Pancreas (tissue), 10 donors: ENCODE data around the gene SLC25A27. TPM values are rescaled to one million over a fixed set of nuclear protein-coding genes. Genes with fewer than 3 reads are reported as not detected.

Experiments used
- ATAC-seq, 4 donors: fragments of 200-7000 bp; cut with Tn5 transposase; one replicate each; pipeline versions ENCODE4 v1.8.0 to v1.9.1; 2020; ENCODE audit warnings: mild to moderate bottlenecking in 4 of 4, moderate library complexity in 4 of 4
- DNase-seq, 6 donors: peaks; one replicate each; pipeline ENCODE4 v3.0.0-alpha.2; 2020
- FAIRE-seq: peaks from 2 replicates; lab custom pipeline; 2012; peaks lifted over from hg19 to GRCh38; lab: Jason Lieb, UNC
- H3K27ac ChIP-seq, 4 donors: fragments of 200-600 bp; sonication (generic); 1 replicate in 3 of 4; 2 replicates in 1 of 4; pipeline versions ENCODE4 v1.5.0 to v1.8.0; 2020
- H3K27me3 ChIP-seq, 4 donors: fragments of 200-600 bp; one replicate each; pipeline ENCODE4 v1.8.0; 2021
- H3K36me3 ChIP-seq, 3 donors: fragments of 200-600 bp; sonication (generic) in 1 of 3; one replicate each; pipeline versions ENCODE4 v1.5.0 to v1.8.0; 2020 to 2021
- H3K4me1 ChIP-seq, 3 donors: fragments of 200-600 bp; one replicate each; pipeline ENCODE4 v1.8.0; 2021
- H3K4me3 ChIP-seq, 4 donors: fragments of 200-600 bp; sonication (generic) in 2 of 4; one replicate each; pipeline versions ENCODE4 v1.5.0 to v1.8.0; 2020 to 2021
- H3K9me3 ChIP-seq, 4 donors: fragments of 200-600 bp; one replicate each; pipeline ENCODE4 v1.8.0; 2021
- WGBS, 2 donors: extraction: QIAGEN DNeasy Blood & Tissue Kit; methylation state at CpG; one replicate each; pipeline ENCODE4 v1.1.7; 2013; 5-methylcytosine and 5-hydroxymethylcytosine counted together
- intact Hi-C, 3 donors: fragments of 100-400 bp; cut with DNase I; formaldehyde crosslinking; loops; one replicate each; pipeline versions ENCODE4 v1.11.1 to v1.14.2; 2022
- polyA plus RNA-seq, 2 donors: library from polyadenylated mRNA; stranded (reverse); fragments of 200-250 nt; gene quantifications; one replicate each; pipeline ENCODE4 v1.2.3, GENCODE V29; 2013
- total RNA-seq, 6 donors: library from RNA; stranded (reverse); fragmentation: NEBNext Ultra II Directional in 4 of 6; extraction: Animal tissue kit (Norgen Biotek cat#: 25700) in 4 of 6; gene quantifications; one replicate each; pipeline versions ENCODE4 v1.2.1 to v1.2.4, GENCODE V29; 2021 to 2023
- TF ChIP-seq, protein P1 (sequence below), 4 donors: fragments of 200-600 bp; sonication (generic) in 3 of 4; IDR thresholded peaks; one replicate each; pipeline versions ENCODE4 v1.5.0 to v1.8.0; 2021; ENCODE audit warnings: antibody characterized with exemption in 4 of 4
- donor health status: healthy with polysubstance abuse.
- donor health status: DM: no; HTN: no; CAD: no; lungs with moderate emphysema.
- donor health status: DM: no; HTN: no; CAD: no.
- donor health status: control.
- donor health status: control.
- donor health status: Bipolar disorder and iron deficiency.
- donor health status: DM: yes; HTN: yes; CAD: no.
- donor health status: DM: no; HTN: no; CAD: no.
- donor health status: DM: no; HTN: no; CAD: no.
- donor health status: DM: yes; HTN: yes; CAD: no.

Gene SLC25A27
- total and polyA plus RNA-seq, 8 donors: 3.3 to 63.2 (median 10.9) TPM

DNA sequence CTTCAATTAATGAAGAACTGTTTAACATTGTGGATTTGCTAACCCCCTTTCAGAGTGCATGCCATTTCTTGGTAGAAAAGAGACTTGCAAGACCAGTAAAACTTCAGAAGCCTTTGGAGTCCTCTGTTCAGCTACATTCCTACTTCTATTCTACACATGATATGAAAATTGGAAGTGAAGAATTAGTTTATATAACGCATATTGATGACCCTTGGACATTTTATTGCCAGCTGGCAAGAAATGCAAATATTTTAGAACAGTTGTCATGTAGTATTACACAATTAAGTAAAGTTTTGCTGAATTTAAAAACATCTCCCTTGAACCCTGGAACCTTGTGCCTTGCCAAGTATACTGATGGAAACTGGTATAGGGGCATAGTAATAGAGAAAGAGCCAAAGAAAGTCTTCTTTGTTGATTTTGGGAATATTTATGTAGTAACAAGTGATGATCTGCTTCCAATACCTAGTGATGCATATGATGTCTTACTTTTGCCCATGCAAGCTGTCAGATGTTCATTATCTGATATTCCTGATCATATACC, 38.2 kb downstream of the SLC25A27 start:
- TF ChIP-seq, protein P1, sequence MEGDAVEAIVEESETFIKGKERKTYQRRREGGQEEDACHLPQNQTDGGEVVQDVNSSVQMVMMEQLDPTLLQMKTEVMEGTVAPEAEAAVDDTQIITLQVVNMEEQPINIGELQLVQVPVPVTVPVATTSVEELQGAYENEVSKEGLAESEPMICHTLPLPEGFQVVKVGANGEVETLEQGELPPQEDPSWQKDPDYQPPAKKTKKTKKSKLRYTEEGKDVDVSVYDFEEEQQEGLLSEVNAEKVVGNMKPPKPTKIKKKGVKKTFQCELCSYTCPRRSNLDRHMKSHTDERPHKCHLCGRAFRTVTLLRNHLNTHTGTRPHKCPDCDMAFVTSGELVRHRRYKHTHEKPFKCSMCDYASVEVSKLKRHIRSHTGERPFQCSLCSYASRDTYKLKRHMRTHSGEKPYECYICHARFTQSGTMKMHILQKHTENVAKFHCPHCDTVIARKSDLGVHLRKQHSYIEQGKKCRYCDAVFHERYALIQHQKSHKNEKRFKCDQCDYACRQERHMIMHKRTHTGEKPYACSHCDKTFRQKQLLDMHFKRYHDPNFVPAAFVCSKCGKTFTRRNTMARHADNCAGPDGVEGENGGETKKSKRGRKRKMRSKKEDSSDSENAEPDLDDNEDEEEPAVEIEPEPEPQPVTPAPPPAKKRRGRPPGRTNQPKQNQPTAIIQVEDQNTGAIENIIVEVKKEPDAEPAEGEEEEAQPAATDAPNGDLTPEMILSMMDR (IDR thresholded peaks at IDR 0.05): no peak
- ATAC-seq (no peak), FAIRE-seq (no peak), DNase-seq (no peak)
- Histone ChIP-seq H3K4me1 (no peaks in the 10 kb centered on the region), H3K9me3 (no peaks in the 10 kb centered on the region), H3K36me3 (no peaks in the 10 kb centered on the region), H3K27ac (no peak overlapping the region), H3K27me3 (no peaks in the 10 kb centered on the region), H3K4me3 (no peak overlapping the region)
- WGBS, 2 donors: 55 to 63% methylated on average over 1 of the region's 1 CpG
- intact Hi-C loops: no loop called here

DNA sequence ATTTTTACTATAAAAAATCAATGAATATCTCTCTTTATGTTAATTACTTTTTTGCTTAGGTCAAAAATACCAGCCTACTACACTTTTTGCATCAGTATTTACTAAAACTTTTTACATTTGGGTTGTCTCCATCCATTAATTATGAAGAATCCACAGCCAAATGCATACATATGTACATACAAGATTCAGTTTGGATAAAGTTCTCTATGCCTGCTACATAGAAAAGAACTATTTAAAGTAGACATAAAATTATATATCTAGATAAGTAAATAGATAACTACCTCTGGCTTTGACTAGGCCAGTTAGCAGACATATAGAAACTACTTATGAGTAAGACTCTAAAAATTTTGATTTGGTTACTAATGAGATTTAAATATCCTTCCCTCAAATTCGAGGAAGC, 47.2 kb downstream of the SLC25A27 start:
- TF ChIP-seq, protein P1 (IDR thresholded peaks at IDR 0.05): no peak
- FAIRE-seq (no peak), ATAC-seq (no peak), DNase-seq (no peak)
- no peaks in the 10 kb centered on the region for H3K27me3 ChIP-seq
- no peaks in the 10 kb centered on the region for H3K4me1 ChIP-seq
- 69 to 76% methylated on average over 1 of the region's 1 CpG for WGBS, 2 donors
- H3K9me3 ChIP-seq: no peaks in the 10 kb centered on the region
- H3K27ac ChIP-seq: no peak overlapping the region
- intact Hi-C loops: no loop called here
- H3K4me3 ChIP-seq: no peak overlapping the region
- no peaks in the 10 kb centered on the region for H3K36me3 ChIP-seq

GRCh38 chr6:46704562-46704961, 51.8 kb downstream of the SLC25A27 start:
- FAIRE-seq: no peak
- no peaks in the 10 kb centered on the region for H3K9me3 ChIP-seq

DNA sequence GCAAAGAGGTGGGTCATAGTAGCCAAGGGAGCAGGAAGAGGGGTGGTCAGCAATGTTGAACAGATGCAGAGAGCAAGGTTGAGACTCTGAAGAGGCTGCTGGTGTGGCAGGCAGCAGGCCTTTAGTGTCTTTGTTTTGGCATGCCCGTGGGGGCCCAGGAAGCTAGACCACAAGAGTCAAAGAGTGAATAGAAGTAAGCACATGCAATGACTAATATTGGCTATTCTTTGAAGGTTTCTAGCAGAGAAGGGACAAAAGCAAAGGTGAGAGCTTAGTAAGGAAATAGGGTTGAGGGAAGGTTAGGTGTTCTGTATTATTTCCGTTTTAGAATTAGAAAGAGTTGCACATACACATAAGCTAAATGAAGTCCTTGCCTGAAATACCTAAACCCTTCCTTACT, 53.7 kb downstream of the SLC25A27 start:
- TF ChIP-seq, protein P1 (IDR thresholded peaks at IDR 0.05): no peak
- no peaks in the 10 kb centered on the region for H3K27me3 ChIP-seq
- no peak overlapping the region for H3K27ac ChIP-seq
- ATAC-seq: no peak
- H3K4me3 ChIP-seq: no peak overlapping the region
- intact Hi-C loops: no loop called here
- no peak for DNase-seq
- no peaks in the 10 kb centered on the region for H3K9me3 ChIP-seq
- WGBS, 2 donors: 75 to 77% methylated on average over 2 of the region's 2 CpGs
- FAIRE-seq: no peak
- H3K36me3 ChIP-seq: no peaks in the 10 kb centered on the region
- H3K4me1 ChIP-seq: no peaks in the 10 kb centered on the region

More at GRCh38 chr6:46704562-46704961, 51.8 kb downstream of the SLC25A27 start:
- H3K36me3 ChIP-seq: no peaks in the 10 kb centered on the region
- no peak for DNase-seq
- no peak overlapping the region for H3K4me3 ChIP-seq
- ATAC-seq: peak in 3 of 4 donors; percentile 58 to 76 (median 64)
- no peaks in the 10 kb centered on the region for H3K27me3 ChIP-seq
- no peak overlapping the region for H3K27ac ChIP-seq
- intact Hi-C loops: no loop called here
- 5 to 6% methylated on average over 3 of the region's 3 CpGs for WGBS, 2 donors
- H3K4me1 ChIP-seq: no peaks in the 10 kb centered on the region
- TF ChIP-seq, protein P1 (IDR thresholded peaks at IDR 0.05): no peak

DNA sequence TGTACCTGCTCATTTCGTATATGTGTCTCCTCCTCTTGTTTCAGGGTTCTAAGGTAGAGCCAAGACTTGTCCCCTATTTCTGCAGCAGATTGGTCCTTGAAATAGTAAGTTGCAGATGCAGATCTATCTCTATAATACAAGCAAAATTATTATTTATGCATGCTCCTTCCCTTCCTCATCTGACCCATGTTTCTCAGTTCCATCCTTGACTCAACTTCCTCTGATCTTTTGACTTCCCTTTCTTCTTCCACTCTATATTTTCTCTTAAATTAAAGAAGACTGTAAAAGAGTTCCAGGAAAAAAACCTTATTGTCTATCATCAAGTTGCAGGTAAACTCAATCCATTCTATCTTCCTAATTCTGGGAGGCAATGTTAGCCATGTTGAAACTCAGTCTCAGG, 58.7 kb downstream of the SLC25A27 start:
- H3K36me3 ChIP-seq: no peaks in the 10 kb centered on the region
- intact Hi-C loops: no loop called here
- no peak overlapping the region for H3K27ac ChIP-seq
- H3K4me3 ChIP-seq: no peak overlapping the region
- H3K27me3 ChIP-seq: no peaks in the 10 kb centered on the region
- no peaks in the 10 kb centered on the region for H3K4me1 ChIP-seq
- ATAC-seq (no peak), FAIRE-seq (no peak), DNase-seq (no peak)
- no peaks in the 10 kb centered on the region for H3K9me3 ChIP-seq
- 87 to 100% methylated on average over 1 of the region's 1 CpG for WGBS, 2 donors
- TF ChIP-seq, protein P1 (IDR thresholded peaks at IDR 0.05): no peak
